Measurements from ENCODE around the gene CROCC2. TPM values are rescaled to one million over a fixed set of nuclear protein-coding genes. Genes with fewer than 3 reads are reported as not detected.

The CROCC2 gene
- total and polyA plus RNA-seq, 3 experiments from 2014 or later: not detected

DNA sequence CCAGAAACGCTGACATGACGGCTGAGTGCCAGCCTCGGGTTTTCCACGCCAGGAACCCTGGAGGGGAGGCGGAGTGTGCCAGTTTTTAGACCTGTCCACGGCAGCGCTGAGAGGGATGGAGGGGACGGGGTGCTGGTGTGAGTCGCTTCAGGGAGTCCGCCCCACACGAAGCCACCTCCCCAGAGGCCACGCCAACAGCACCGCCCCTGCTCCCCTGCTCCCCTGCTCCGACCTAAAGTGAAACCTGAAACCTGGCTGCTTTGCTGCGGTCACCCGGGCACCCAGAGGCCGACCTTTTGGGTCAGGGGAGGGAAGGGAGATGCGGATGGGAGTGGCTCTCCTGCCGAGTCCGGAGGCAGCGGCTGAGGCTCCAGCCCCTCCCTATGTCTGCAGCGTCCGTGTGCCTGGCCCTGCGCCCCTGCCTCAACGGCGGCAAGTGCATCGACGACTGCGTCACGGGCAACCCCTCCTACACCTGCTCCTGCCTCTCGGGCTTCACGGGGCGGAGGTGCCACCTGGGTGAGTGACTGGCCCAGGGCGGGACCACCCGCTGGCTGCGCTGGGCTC is 130.3 kb downstream of the CROCC2 start:
- H3K4me1 Mint-ChIP-seq: peaks cover 11 to 43% (median 14%) of the 10 kb centered on the region in 3 donors
- peaks cover 0 to 7% (median 0%) of the 10 kb centered on the region in 3 donors for H3K36me3 Mint-ChIP-seq
- no peaks in the 10 kb centered on the region for H3K9me3 Mint-ChIP-seq
- peaks cover 1 to 7% of the 10 kb centered on the region in 2 donors for H3K27me3 Mint-ChIP-seq
- Histone ChIP-seq H3K27me3 (ENCODE audit: insufficient read depth, low read length, poor library complexity, severe bottlenecking) (no peaks in the 10 kb centered on the region), H3K4me1 (ENCODE audit: insufficient read depth, low read length) (peaks cover 14% of the 10 kb centered on the region), H3K27ac (ENCODE audit: low read depth, low read length) (peak overlapping the region; percentile 43), H3K36me3 (ENCODE audit: insufficient read depth, low read length) (no peaks in the 10 kb centered on the region), H3K4me3 (ENCODE audit: low read length) (peak overlapping the region; percentile 65), H3K9me3 (ENCODE audit: low read length) (no peaks in the 10 kb centered on the region)
- POLR2A ChIA-PET: no interaction called here
- peak; percentile 36 to 80 (median 72) for DNase-seq
- H3K27ac Mint-ChIP-seq: peak overlapping the region; percentile 75 to 91 (median 88)
- peak overlapping the region; percentile 73 to 94 (median 85) for H3K4me3 Mint-ChIP-seq
- CTCF ChIA-PET: no interaction called here

- H3K4me1 Mint-ChIP-seq: peaks cover 11 to 46% (median 14%) of the 10 kb centered on the region in 3 donors
- peak in 1 of 5 donors; percentile 59 for DNase-seq
- H3K9me3 ChIP-seq (ENCODE audit: low read length): no peaks in the 10 kb centered on the region
- H3K36me3 ChIP-seq (ENCODE audit: insufficient read depth, low read length): no peaks in the 10 kb centered on the region
- peaks cover 1 to 4% of the 10 kb centered on the region in 2 donors for H3K27me3 Mint-ChIP-seq
- peaks cover 14% of the 10 kb centered on the region for H3K4me1 ChIP-seq (ENCODE audit: insufficient read depth, low read length)
- H3K4me3 ChIP-seq (ENCODE audit: low read length): peak overlapping the region; percentile 65
- H3K27ac Mint-ChIP-seq: peak overlapping the region in 4 of 8 donors; percentile 77 to 97 (median 90)
- peaks cover 0 to 10% (median 0%) of the 10 kb centered on the region in 3 donors for H3K36me3 Mint-ChIP-seq
- H3K9me3 Mint-ChIP-seq: no peaks in the 10 kb centered on the region
- no peaks in the 10 kb centered on the region for H3K27me3 ChIP-seq (ENCODE audit: insufficient read depth, low read length, poor library complexity, severe bottlenecking)
- ChIA-PET POLR2A (no interaction called here), CTCF (no interaction called here)
- peak overlapping the region; percentile 43 for H3K27ac ChIP-seq (ENCODE audit: low read depth, low read length)
- peak overlapping the region; percentile 73 to 94 (median 85) for H3K4me3 Mint-ChIP-seq
Measured at GRCh38 chr2:241036964-241037421, 130.9 kb downstream of the CROCC2 start.

DNA sequence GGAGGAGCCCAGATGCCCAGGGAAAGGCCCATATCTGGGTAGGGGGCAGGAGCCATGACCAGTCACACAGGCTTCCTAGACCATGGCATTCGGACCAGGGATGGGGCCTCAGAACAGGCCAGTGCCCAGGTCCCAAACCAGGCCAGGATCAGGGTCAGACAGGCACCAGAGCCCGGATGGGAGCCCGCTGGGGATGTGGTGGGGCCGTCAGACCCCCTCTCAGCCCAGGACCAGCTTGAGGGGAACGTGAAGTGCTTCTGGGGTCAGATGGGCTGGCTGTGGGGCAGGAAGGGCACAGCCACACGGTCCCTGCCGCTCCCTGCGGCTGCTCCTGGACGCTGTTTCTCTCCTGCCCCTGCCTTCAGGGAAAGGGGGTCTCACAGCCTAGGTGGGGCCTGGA is 131.4 kb downstream of the CROCC2 start:
- no peaks in the 10 kb centered on the region for H3K9me3 Mint-ChIP-seq
- H3K4me3 Mint-ChIP-seq: peak overlapping the region; percentile 78 to 94 (median 85)
- Histone ChIP-seq H3K4me1 (ENCODE audit: insufficient read depth, low read length) (peaks cover 14% of the 10 kb centered on the region), H3K27me3 (ENCODE audit: insufficient read depth, low read length, poor library complexity, severe bottlenecking) (no peaks in the 10 kb centered on the region), H3K27ac (ENCODE audit: low read depth, low read length) (peak overlapping the region; percentile 43), H3K9me3 (ENCODE audit: low read length) (no peaks in the 10 kb centered on the region), H3K4me3 (ENCODE audit: low read length) (no peak overlapping the region), H3K36me3 (ENCODE audit: insufficient read depth, low read length) (no peaks in the 10 kb centered on the region)
- peaks cover 1 to 4% of the 10 kb centered on the region in 2 donors for H3K27me3 Mint-ChIP-seq
- no peak for DNase-seq
- CTCF ChIA-PET: no interaction called here
- POLR2A ChIA-PET: no interaction called here
- peaks cover 11 to 46% (median 14%) of the 10 kb centered on the region in 3 donors for H3K4me1 Mint-ChIP-seq
- peak overlapping the region in 6 of 8 donors; percentile 76 to 97 (median 90) for H3K27ac Mint-ChIP-seq
- peaks cover 0 to 11% (median 0%) of the 10 kb centered on the region in 3 donors for H3K36me3 Mint-ChIP-seq

DNA sequence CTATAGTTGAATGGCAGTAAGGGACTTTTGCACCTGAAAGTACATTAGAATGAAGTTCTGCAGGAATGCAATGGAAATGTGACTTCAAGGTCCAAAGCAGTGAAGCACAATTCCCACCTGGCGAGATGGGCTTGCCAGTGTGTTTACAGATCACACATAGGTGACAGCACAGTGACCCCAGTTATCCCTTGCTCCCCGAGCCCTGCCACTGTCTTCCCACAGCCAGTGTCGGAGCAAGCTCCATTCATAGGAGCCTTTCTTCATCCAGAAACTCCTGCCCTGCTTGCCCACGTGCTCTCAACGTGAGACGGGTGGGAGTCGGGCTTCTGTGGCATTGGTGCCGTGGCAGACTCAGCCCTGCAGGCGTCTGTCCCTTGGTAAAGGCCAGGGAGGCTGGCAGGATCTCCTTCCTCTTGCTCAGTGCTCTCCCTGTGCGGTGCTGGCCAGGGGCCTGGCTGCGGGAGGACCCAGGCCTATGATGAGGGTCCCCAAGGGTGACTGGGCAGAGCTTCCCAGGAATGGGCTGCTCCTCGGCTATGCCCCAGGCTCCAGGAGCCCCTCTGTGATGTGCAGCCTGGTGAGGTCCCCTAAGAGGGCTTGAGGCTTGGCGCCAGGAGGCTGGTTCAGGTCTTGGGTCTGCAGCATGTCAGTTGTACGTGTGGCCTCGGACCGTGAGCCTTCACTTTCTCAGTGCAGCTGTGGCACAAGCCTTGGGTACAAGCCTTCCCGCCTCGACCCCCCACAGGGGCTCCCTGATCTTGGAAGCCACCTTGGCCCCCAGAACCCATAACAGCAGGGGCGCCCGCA is 132.4 kb downstream of the CROCC2 start:
- Histone ChIP-seq H3K27me3 (ENCODE audit: insufficient read depth, low read length, poor library complexity, severe bottlenecking) (no peaks in the 10 kb centered on the region), H3K4me3 (ENCODE audit: low read length) (no peak overlapping the region), H3K4me1 (ENCODE audit: insufficient read depth, low read length) (peaks cover 14% of the 10 kb centered on the region), H3K36me3 (ENCODE audit: insufficient read depth, low read length) (no peaks in the 10 kb centered on the region), H3K9me3 (ENCODE audit: low read length) (no peaks in the 10 kb centered on the region), H3K27ac (ENCODE audit: low read depth, low read length) (no peak overlapping the region)
- ChIA-PET POLR2A (no interaction called here), CTCF (interaction anchor here (1.6 kb wide), 1 partner anchor 55 kb away, joined by 4 read pairs; no protein-coding TSS in a partner anchor)
- Mint-ChIP-seq H3K4me1 (peaks cover 11 to 46% (median 14%) of the 10 kb centered on the region in 3 donors), H3K4me3 (peak overlapping the region; percentile 78 to 86 (median 85)), H3K27me3 (peaks cover 0 to 4% of the 10 kb centered on the region in 2 donors), H3K36me3 (peaks cover 0 to 11% (median 3%) of the 10 kb centered on the region in 3 donors), H3K9me3 (no peaks in the 10 kb centered on the region), H3K27ac (peak overlapping the region in 7 of 8 donors; percentile 59 to 97 (median 88))
- DNase-seq: no peak

DNA sequence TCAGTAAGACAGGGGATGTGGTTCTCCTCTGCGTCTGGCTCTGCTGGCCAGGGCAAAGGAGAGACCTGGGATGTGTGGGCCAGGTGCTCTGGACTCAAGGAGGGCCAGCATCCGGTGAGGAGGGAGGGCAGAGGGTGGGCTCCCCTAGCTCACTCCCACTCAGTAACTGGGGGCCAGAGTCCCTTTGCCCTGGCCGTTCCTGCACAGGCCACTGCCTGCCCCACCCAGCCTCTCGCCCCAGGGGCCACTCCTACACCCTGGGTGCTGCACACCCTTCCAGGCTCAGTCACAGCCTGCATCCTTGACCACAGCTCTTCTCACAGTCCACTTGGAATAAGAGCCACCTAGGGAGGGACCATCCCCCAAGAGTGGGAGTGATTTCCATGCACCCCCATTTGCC is 133.3 kb downstream of the CROCC2 start:
- Histone ChIP-seq H3K9me3 (ENCODE audit: low read length) (no peaks in the 10 kb centered on the region), H3K36me3 (ENCODE audit: insufficient read depth, low read length) (no peaks in the 10 kb centered on the region), H3K4me1 (ENCODE audit: insufficient read depth, low read length) (peaks cover 14% of the 10 kb centered on the region), H3K27me3 (ENCODE audit: insufficient read depth, low read length, poor library complexity, severe bottlenecking) (no peaks in the 10 kb centered on the region), H3K27ac (ENCODE audit: low read depth, low read length) (no peak overlapping the region), H3K4me3 (ENCODE audit: low read length) (no peak overlapping the region)
- Mint-ChIP-seq H3K4me1 (peaks cover 11 to 46% (median 14%) of the 10 kb centered on the region in 3 donors), H3K36me3 (peaks cover 3 to 11% (median 4%) of the 10 kb centered on the region in 3 donors), H3K9me3 (no peaks in the 10 kb centered on the region), H3K27ac (peak overlapping the region in 1 of 8 donors; percentile 54), H3K27me3 (peaks cover 0 to 4% of the 10 kb centered on the region in 2 donors), H3K4me3 (peak overlapping the region in 2 of 7 donors; percentile 40 to 76)
- POLR2A ChIA-PET: no interaction called here
- CTCF ChIA-PET: interaction anchor here (1.6 kb wide), 1 partner anchor 56 kb away, joined by 4 read pairs; no protein-coding TSS in a partner anchor
- no peak for DNase-seq

- H3K4me1 ChIP-seq (ENCODE audit: insufficient read depth, low read length): peaks cover 14% of the 10 kb centered on the region
- Mint-ChIP-seq H3K27ac (peak overlapping the region in 2 of 8 donors; percentile 78 to 81), H3K4me3 (peak overlapping the region in 2 of 7 donors; percentile 14 to 41), H3K36me3 (peaks cover 4 to 11% (median 5%) of the 10 kb centered on the region in 3 donors), H3K4me1 (peaks cover 11 to 43% (median 14%) of the 10 kb centered on the region in 3 donors), H3K27me3 (peaks cover 0 to 4% of the 10 kb centered on the region in 2 donors), H3K9me3 (peaks cover 0 to 4% (median 2%) of the 10 kb centered on the region in 5 donors)
- H3K36me3 ChIP-seq (ENCODE audit: insufficient read depth, low read length): no peaks in the 10 kb centered on the region
- H3K27ac ChIP-seq (ENCODE audit: low read depth, low read length): no peak overlapping the region
- H3K4me3 ChIP-seq (ENCODE audit: low read length): no peak overlapping the region
- ChIA-PET CTCF (no interaction called here), POLR2A (no interaction called here)
- H3K9me3 ChIP-seq (ENCODE audit: low read length): no peaks in the 10 kb centered on the region
- DNase-seq: no peak
- no peaks in the 10 kb centered on the region for H3K27me3 ChIP-seq (ENCODE audit: insufficient read depth, low read length, poor library complexity, severe bottlenecking)
Measured at GRCh38 chr2:241040081-241040803, 134.1 kb downstream of the CROCC2 start.

- Histone ChIP-seq H3K27ac (ENCODE audit: low read depth, low read length) (no peak overlapping the region), H3K9me3 (ENCODE audit: low read length) (no peaks in the 10 kb centered on the region), H3K27me3 (ENCODE audit: insufficient read depth, low read length, poor library complexity, severe bottlenecking) (no peaks in the 10 kb centered on the region), H3K4me1 (ENCODE audit: insufficient read depth, low read length) (peaks cover 13% of the 10 kb centered on the region), H3K36me3 (ENCODE audit: insufficient read depth, low read length) (no peaks in the 10 kb centered on the region), H3K4me3 (ENCODE audit: low read length) (no peak overlapping the region)
- peaks cover 9 to 37% (median 14%) of the 10 kb centered on the region in 3 donors for H3K4me1 Mint-ChIP-seq
- H3K4me3 Mint-ChIP-seq: peak overlapping the region in 1 of 7 donors; percentile 27
- H3K9me3 Mint-ChIP-seq: peaks cover 0 to 13% (median 2%) of the 10 kb centered on the region in 5 donors
- CTCF ChIA-PET: no interaction called here
- POLR2A ChIA-PET: no interaction called here
- H3K27me3 Mint-ChIP-seq: peaks cover 0 to 4% of the 10 kb centered on the region in 2 donors
- H3K36me3 Mint-ChIP-seq: peaks cover 4 to 11% (median 5%) of the 10 kb centered on the region in 3 donors
- H3K27ac Mint-ChIP-seq: peak overlapping the region in 5 of 8 donors; percentile 24 to 82 (median 47)
- no peak for DNase-seq
Measured at GRCh38 chr2:241041589-241042158, 135.5 kb downstream of the CROCC2 start.

Data from CD8-positive, alpha-beta memory T cell (primary cell).